HG03442 (cell line): ENCODE measurements around the gene GPRC5A.
"Not testable (repeated sequence)": the region's sequence is repeated elsewhere in the genome, so short reads cannot be mapped to it uniquely, and the experiment has no call there.

ENCODE experiments used
- ATAC-seq: cut with Tn5 transposase; IDR thresholded peaks from one replicate; pipeline ENCODE4 v1.9.1; 2021; ENCODE audit warnings: mild to moderate bottlenecking, moderate library complexity; ENCODE audit not compliant: unreplicated experiment

The GPRC5A gene, protein sequence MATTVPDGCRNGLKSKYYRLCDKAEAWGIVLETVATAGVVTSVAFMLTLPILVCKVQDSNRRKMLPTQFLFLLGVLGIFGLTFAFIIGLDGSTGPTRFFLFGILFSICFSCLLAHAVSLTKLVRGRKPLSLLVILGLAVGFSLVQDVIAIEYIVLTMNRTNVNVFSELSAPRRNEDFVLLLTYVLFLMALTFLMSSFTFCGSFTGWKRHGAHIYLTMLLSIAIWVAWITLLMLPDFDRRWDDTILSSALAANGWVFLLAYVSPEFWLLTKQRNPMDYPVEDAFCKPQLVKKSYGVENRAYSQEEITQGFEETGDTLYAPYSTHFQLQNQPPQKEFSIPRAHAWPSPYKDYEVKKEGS

DNA sequence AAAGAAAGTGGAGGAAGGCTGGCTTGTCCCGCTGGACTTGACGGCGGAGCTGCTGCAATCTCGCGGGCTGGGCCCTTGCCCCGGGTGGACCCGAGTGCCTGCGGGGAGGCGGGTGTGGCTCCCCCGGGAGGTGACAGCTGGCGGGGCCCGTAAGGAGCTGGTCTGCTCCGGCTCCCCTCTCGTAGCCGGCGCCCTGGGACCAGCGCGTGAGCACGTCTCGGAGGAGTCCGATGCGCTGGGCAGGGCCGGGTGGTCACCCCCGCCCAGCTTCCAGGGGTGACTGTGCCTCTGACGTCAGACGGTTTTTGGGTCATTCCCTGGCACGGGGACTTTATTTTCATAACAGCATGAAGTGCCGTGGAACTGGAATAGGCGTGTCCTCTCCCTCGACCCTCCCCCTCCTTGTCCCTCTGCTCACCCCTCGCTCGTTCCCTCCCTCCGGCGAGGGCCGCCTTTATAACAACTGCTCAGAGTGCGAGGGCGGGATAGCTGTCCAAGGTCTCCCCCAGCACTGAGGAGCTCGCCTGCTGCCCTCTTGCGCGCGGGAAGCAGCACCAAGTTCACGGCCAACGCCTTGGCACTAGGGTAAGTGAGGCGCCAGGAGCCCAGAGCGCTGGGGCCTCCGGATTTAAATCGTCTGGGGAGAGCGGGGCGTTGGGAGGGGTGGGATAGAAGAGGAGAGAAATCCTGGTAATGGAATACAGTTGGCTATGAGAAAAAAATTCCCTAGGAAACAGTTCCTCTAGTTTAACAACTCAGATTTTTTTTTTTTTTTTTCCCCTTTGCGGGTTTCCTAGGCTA is at the start of gene GPRC5A:
Gene GPRC5A (plus strand): TSS at position 483 of the 801 bp plus-strand sequence. CDS start 16,688 bp downstream, outside the sequence.
- ATAC-seq: no peak

DNA sequence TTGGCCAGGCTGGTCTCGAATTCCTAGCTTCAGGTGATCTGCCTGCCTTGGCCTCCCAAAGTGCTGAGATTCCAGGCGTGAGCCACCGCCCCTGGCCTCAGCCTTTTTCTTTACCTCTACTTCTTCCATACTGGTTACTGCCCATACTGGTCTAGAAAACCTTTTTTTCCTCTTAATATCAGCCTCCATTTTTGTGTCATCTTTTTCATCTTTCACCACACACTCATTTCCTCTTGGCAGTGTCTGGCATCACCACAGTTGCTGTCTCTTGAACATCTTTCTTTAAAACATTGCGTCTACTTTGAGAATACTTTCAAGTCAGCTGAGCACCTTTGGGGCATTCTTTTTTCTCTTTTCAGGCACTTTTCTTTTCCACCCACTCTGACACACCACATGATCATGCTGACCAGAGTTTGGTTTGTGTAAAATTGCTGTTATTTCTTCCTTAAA is 45.5 kb upstream of the GPRC5A start:
- no peak for ATAC-seq

GRCh38 chr12:12846780-12847179 is 44.6 kb upstream of the GPRC5A start:
- not testable (repeated sequence) for ATAC-seq

DNA sequence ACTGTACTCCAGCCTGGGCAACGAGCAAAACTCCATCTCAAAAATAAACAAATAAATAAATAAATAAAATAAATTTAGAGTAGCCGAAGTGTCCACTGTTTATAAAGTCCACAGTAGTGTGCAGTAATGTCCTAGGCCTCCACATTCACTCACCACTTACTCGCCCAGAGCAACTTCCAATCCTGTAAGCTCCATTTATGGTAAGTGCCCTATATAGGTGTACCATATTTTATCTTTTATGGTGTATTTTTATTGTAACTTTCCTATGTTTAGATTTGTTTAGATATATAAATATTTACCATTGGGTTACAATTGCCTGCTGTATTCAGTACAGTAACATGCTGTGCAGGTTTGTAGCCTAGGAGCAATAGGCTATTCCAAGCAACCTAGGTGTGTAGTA is 37.9 kb upstream of the GPRC5A start:
- no peak for ATAC-seq

GRCh38 chr12:12859690-12860089 is 31.7 kb upstream of the GPRC5A start:
- no peak for ATAC-seq

GRCh38 chr12:12864243-12864642 is 27.1 kb upstream of the GPRC5A start:
- ATAC-seq: no peak

DNA sequence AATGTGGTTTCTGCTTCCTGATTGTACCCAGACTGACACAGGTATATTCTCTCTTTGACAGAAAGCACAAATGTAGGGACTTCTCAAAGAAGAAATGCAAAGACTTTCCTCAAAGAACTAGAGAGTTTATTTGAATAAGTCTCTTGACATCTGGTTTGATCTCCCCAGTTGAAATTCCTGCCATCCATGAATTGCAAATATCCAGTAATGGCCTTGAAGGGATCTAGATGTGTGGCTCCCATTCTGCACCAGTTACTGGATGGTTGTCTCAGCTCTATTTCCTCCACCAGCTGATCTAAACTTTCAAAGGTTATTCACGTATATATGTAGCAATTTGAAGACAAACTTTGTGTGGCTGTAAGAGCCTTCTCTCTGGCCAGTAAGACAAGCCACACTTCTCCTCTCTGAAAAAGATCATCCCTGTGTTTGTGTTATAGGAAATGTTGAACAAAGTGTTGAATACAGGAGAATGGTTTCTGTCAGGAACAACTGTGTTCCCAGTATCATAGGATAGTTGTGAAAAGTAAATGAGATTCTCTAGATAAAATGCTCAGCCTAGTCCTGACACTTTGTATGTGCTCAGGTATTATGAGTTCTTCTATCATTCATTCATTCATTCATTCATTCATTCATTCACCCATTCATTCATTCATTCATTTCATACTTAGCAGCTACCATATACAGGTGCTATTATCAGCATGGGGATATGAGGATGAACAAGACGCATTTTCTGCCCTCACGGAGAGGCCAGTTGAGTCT is 22.7 kb upstream of the GPRC5A start:
- ATAC-seq: no peak

- no peak for ATAC-seq
Measured at GRCh38 chr12:12870465-12870864, 20.9 kb upstream of the GPRC5A start.

GRCh38 chr12:12871587-12872138 is 19.7 kb upstream of the GPRC5A start:
- ATAC-seq: no peak

DNA sequence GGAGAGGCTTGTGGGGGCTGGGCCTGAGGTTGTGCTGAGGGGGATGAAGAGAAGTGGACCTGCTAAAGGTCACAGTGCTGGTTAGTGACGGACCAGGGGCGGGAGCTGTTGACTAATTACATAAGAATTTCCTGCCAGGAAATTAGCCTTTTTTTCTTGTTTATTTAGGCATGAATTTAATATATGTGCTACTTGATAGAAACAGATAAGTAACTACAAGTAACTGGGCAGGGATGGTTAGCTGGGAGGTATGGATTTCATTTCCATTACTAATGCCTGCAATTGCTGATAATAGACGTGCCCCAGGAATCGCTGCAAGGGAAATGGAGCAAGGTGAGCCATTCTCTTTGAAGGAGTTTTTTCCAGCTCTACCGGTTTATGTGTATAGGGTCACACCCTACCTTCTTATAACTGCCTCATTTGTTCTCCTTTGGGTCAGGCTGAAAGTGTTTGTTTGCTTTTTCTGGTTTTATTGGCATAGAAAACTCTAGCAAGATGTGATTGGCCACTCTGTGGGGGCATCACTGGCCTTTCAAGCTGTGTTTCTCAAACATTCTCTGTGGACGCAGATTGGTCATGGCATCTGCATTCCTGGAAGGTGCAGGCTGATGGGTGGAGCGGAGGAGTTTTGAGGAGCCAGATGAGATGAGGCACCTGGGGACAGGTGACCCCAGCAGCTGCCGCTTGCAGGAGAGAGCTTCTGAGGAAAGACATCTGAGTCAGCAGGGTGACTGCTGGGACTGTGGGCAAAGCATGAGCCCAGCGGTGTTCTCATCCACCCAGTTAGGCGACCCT is 19.0 kb upstream of the GPRC5A start:
- no peak for ATAC-seq

- ATAC-seq: no peak
Measured at GRCh38 chr12:12872934-12873275, 18.5 kb upstream of the GPRC5A start.

GRCh38 chr12:12874029-12874428 is 17.3 kb upstream of the GPRC5A start:
- no peak for ATAC-seq

- not testable (repeated sequence) for ATAC-seq
Measured at GRCh38 chr12:12875301-12875700, 16.1 kb upstream of the GPRC5A start.

DNA sequence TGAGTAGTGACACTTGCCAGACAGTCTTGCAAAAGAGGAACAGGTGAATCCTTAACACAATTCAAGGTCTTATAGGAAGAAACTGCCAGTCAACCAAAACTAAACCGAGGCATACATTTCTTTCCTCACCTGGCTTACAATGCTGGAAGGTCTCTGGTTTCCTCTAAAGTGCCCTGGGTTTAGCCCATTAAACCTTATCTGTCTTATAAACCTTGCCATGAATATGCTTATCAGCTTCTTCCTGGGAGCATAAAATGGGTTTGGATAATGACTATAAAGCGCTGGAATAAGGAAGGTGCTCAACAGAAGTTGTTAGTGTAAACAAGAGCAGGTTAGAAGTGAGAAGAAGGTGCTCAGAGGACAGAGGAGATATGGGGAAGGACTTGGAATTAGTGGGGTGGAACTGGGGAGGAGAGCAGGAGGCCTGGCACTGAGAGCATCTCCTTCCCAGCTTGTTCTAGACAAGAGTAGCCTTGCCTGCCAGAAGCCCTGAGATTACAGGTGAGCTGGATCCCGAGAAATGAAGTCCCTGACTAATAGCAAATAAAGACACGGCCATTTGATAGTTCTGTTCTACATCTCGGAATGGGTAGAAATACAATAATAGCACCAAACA is 14.1 kb upstream of the GPRC5A start:
- no peak for ATAC-seq

DNA sequence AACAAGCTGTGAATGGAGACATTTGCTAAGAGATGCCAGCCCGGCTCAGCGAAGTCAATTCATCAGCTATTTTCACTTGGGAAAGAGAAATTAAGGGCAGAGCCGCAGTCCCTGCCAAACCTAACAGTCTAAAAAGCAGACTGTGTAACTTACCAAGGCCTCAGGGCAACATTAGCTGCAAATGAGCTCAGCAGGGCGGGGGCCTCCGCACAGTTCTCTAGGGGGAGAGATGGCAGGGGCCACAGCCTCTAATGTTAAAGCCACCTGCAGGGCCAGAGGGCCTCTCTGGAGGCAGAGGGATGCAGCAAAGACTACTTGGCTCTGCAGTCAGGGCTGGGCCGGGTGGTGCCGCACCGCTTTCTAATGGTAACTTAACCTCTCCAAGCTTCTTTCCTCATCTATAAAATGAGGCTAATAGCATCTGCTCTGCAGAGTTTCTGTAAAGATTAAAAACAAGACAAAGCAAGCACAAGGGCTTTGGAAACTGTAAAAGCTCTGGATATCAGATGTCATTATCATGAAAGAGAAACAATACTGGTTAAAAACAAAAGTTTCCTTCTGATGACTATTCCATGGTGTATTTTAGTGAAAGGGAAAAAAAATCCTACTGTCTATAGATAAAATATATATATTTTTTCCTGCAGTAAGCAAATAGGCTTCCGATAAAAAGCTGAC is 13.4 kb upstream of the GPRC5A start:
- ATAC-seq: no peak

- ATAC-seq: no peak
Measured at GRCh38 chr12:12880537-12880936, 10.8 kb upstream of the GPRC5A start.

- no peak for ATAC-seq
Measured at GRCh38 chr12:12881151-12881909, 10.0 kb upstream of the GPRC5A start.

GRCh38 chr12:12882288-12882687 is 9.1 kb upstream of the GPRC5A start:
- no peak for ATAC-seq
